Midbrain (tissue), 1 donor: ENCODE results near the gene KRT6A.
"Not testable (repeated sequence)": the region's sequence is repeated elsewhere in the genome, so short reads cannot be mapped to it uniquely, and the experiment has no call there.

Source experiments
- DNase-seq: peaks from one replicate; lab custom pipeline; 2025; lab: John Stamatoyannopoulos, UW

KRT6A gene

GRCh38 chr12:52464897-52465296, 28.2 kb downstream of the KRT6A start:
- DNase-seq = no peak

GRCh38 chr12:52461693-52462092, 31.4 kb downstream of the KRT6A start:
- DNase-seq = no peak

DNA sequence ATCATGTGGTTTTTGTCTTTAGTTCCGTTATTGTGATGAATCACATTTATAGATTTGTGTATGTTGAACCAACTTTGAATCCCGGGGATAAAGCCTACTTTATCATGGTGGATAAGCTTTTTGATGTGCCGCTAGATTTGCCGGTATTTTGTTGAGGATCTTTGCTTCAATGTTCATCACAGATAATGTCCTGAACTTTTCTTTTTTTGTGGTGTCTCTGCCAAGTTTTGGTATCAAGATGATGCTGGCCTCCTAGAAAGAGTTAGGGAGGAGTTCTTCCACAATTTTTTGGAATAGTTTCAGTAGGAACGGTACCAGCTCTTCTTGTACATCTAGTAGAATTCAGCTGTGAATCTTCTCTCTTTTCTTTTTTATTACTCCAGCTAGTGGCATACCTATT, 34.2 kb downstream of the KRT6A start:
- DNase-seq = no peak

DNA sequence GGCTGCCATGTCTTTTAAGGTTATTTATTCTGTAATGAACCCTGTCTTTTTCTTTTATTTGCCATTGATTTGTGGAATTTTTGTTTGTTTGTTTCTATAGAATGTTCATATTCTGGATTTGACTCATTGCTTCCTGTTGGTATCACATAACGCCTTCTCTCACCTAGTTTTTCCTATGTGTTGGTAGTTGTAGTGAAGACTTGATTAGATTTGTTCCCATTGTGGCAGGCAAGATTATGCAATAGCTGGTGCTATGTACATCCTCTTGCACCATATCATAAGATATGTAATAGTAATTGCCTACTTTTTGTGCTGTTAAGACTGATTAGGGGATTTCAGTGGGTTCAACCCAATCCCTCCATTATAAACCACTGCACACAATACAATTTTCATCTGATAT, 37.2 kb downstream of the KRT6A start:
- no peak for DNase-seq

GRCh38 chr12:52454411-52455201, 38.5 kb downstream of the KRT6A start:
- DNase-seq = peak; percentile 35

DNA sequence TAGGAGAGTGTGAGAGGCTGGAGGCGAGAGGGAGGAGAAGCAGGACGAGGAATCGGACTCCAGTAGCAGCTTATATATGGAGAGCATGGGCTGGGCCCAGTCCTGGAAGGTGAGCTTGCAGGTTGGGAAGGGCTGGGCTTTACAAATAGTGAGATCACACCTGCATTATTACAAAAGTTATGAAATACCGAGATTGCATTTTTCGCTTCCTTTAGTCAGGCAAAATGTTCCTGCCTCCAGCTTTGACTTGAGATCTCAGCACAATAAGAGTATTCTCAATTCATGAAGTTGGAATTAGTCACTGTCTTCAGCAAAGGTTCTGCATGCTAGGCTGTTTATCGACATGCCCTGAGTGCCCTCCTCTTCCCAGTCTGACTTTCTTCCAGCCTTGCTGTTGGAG, 41.0 kb downstream of the KRT6A start, which contains the start of gene KRT6B:
Gene KRT6B, minus strand, starts transcription at position 46 of the 400 bp plus-strand sequence. CDS start 68 bp downstream, outside the sequence.
- DNase-seq = no peak

- no peak for DNase-seq
Observed at GRCh38 chr12:52448228-52448627, 44.8 kb downstream of the KRT6A start.

DNA sequence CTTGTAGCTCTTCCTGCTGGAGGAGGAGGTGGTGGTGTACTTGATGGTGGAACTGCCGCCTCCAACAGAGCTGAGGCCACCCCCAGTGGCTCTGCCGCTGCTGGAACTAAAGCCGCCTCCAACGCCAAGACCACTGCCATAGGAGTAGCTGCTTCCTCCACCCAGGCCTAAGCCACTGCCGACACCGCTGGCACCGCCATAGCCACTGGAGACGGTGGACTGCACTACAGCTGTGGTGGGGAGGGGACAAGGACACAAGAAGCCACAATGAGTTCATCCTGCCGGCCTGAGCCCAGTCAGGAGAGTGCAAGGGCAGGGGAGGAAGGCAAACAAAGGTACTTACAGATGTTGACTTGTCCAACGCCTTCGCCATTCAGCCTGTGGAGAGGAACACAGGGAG, 45.9 kb downstream of the KRT6A start:
- DNase-seq = not testable (repeated sequence)

DNA sequence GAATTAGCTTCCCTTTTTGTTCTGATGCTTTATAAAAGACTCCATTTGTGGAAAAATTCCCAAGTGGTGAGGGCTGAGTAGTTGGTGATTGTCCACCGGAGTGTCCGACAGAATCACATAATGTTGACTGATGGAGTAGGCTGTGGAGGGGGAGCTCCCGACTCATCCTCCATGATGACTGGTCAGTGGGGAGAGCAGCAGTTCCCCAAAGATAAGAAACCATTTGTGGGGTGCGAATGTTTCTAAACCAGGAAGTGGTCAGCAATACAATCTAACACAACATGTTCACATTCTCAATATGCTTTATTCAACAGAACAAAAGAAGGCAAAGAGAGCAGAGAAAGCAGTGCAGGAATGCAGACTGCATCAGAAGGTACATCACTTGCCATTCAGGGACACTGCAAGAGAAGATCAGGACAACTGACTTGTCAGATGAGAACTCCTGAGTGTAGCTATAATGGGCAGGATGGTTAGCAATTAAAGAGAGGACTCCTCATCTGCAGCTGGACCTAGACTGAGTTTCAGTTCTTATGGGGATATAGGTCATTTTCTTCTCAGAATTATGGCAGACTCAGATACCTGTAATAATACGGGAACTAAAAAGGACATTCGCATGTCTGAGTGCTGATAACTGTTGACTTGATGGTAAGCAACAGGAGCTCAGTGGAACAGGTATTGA, 46.6 kb downstream of the KRT6A start:
- no peak for DNase-seq

- no peak for DNase-seq
Observed at GRCh38 chr12:52445876-52446275, 47.2 kb downstream of the KRT6A start.

DNA sequence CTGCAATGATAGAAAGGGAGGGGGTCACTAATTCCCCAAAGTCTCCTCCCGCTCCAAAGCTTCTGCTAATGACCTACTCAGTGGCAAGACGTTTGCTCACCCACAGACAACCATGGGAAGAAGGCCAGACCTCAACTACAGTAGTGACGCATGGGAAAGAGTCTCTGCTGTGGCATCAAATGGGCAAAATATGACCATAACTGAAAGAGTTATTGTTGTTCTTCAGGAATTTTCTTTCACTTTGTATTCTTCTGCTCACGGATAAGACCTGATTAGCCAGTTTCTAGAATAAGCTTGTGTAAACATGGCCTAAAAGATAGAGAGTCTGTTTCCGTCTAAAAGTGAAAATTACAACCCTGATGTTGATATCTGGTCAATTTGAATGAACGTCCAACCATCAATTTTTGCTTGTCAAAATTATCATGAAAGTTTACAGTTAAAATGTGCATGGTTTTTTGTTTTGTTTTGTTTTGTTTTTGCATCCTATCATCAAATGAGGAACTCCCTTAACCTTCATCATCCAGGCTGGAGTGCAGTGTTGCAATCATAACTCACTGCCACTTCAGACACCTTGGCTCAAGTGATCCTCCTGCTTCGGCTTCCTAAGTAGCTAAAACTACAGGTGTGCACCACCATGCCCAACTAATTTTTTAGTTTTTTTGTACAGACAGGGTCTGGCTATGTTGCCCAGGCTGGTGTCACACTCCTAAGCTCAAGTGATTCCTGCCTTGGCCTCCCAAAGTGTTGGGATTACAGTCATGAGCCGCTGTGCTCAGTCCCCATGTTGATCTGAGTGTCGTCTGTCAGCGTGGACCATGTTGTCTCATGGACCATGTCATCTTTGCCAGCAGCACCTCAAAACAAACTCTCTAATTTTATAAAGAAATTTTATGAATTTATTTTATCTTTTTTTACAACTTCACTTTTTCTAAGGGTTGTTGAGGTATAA, 48.1 kb downstream of the KRT6A start:
- no peak for DNase-seq

DNA sequence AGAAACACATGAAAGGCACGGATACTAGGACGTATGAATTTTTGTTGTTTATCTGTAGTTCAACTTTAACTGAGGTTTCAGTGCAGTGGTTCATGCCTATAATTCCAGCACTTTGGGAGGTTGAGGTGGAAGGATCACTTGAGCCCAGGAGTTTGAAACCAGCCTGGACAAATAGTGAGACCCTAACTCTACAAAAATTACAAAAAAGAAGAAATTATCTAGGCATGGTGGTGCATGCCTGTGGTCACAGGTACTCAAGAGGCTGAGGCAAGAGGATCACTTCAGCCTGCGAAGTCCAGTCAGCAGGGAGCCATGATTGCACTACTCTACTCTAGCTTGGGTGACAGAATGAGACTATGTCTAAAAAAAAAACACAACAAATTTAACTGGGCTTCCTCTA, 49.1 kb downstream of the KRT6A start:
- no peak for DNase-seq

DNA sequence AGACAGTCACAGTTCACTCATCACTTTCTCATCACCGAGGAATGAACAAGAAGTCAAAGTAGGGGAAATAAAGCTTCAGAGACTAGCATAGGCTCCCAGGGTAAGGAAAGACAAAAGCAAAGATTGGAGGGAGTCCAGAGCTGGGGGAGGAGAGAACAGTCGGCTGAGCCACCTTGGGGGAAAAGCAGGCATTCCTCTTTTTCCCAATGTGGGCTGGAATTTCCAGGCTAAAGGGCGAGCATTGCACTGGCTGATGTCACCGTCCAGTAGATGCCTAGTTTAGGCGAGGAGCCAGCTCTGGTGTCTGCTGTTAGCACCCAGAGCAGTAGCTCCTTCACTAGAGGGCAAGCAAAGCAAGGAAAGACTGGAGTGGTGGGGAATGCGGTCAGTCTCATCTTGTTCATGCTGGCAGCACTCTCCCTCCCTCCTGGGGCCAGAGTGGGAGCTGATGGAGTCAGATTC, 50.4 kb downstream of the KRT6A start:
- DNase-seq = no peak

GRCh38 chr12:52441320-52441911, 51.6 kb downstream of the KRT6A start:
- no peak for DNase-seq

DNA sequence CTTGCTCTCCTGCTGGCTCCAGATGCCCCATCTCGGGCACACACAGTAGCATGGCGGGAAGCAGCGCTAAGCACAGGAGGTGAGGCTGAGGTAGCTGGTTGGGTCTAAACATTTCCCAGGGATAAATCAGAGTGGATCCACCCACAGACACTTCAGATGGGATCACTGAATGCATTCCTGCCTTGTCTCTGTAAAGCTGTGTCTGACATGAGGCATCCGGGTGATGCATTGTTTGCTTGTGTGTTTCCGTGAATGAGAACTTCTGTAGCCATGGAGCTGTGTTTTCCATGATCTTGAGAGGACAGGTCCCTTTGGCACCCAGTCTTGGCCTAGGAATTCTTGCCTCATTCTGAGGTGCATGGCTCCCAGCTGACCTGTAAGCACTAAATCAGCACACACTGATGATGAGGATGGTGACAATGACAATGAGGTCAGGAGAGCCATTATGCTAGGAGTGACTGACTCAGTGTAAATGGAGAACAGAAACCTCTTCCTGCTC, 52.2 kb downstream of the KRT6A start:
- no peak for DNase-seq

GRCh38 chr12:52439845-52440244, 53.2 kb downstream of the KRT6A start:
- no peak for DNase-seq

- DNase-seq = no peak
Observed at GRCh38 chr12:52439420-52439819, 53.6 kb downstream of the KRT6A start.

DNA sequence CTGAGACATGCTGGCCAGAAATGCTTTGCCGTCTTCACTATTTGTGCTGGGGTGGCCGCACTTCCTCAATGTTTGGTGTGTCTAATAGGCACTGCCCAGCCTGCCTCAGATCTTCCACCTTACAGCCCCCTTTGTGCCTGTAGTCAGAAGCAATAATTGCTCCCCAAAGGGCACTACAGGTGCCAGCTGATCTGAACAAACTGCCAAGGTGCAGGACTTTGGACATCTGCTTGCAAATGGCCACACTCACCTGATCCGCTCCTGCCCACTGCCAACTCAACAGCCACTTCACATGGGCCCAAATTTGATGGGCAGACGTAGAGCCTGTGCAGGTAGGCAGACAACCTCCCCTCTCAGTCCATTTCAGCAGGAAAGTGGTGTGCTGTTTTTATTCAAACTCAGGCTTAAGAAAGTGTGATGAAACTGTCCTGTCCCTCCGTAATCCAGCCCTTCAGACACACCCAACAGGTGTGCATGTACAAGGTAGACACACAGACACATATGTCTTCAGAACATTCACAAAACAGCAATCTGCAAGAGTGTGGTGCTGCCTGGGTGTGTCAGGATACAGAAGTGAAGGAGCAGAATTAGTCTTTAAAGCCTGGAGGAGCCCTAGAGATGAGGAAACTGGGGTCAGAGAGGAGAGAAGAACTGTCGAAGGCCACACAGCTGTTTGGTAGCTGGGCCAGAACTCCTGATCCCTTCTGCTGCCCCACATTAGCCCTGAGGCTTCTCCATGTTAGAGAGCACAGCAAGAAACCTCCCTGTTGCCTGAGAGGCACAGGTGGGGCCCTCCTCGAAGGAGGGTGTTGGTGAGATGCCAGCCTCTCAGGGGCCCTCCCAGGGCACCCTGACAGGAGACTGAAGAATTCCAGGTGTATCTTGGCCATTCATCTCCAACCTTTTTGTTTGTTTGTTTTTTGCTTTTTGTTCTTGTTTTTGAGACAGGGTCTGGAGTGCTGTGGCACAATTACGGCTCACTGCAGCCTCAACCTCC, 54.5 kb downstream of the KRT6A start:
- no peak for DNase-seq

- DNase-seq = no peak
Observed at GRCh38 chr12:52437508-52437907, 55.5 kb downstream of the KRT6A start.
